ENCODE data around the gene TLK2.
"Not testable (repeated sequence)": the region's sequence is repeated elsewhere in the genome, so short reads cannot be mapped to it uniquely, and the experiment has no call there.

DNA sequence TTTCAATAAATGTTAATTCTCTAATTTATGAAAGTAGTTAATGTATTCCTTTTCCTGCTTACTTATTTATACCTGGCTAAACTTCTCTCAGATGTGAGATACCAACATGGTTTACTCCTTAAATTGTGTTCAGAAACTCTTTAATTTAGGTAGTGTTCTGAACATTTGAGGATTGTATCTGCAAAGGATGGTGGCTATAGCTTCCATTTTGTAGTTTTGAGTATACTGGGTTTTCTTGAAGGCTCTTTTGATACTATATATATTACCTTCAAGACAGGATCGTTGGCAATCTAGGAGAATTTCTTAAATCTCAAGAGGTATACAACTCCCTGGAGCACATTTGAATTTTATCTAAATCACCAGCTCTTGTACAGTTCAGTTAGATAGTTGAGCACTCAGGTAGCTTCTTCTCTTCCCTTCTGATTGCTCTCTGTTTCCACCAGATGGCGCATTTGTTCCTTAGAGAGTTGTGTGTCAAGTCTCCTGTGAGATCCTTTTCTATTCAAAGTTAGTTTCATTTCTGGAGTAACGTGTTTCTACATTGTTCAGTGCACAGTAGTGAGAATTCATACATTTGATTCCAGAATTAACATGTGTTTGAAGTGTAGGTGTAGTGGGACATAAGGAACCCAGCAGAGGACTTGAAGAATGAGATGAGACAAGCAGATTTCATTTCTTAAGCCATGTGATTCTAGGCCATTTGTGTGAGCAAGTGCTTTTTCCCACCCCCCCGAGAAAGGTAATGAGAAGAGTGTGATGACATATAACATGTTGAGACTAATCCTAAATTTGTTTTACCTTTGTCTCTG, 74.4 kb downstream of the TLK2 start:
- TF ChIP-seq, protein P1, sequence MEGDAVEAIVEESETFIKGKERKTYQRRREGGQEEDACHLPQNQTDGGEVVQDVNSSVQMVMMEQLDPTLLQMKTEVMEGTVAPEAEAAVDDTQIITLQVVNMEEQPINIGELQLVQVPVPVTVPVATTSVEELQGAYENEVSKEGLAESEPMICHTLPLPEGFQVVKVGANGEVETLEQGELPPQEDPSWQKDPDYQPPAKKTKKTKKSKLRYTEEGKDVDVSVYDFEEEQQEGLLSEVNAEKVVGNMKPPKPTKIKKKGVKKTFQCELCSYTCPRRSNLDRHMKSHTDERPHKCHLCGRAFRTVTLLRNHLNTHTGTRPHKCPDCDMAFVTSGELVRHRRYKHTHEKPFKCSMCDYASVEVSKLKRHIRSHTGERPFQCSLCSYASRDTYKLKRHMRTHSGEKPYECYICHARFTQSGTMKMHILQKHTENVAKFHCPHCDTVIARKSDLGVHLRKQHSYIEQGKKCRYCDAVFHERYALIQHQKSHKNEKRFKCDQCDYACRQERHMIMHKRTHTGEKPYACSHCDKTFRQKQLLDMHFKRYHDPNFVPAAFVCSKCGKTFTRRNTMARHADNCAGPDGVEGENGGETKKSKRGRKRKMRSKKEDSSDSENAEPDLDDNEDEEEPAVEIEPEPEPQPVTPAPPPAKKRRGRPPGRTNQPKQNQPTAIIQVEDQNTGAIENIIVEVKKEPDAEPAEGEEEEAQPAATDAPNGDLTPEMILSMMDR (IDR thresholded peaks at IDR 0.05), result peak in 1 of 3 donors; percentile 49
- not testable (repeated sequence) for TF ChIP-seq POLR2A (IDR thresholded peaks at IDR 0.05)
